Spleen (tissue), 11 donors: ENCODE data around the gene TIMM50. TPM values are rescaled to one million over a fixed set of nuclear protein-coding genes. Genes with fewer than 3 reads are reported as not detected.

ENCODE experiments used
- DNase-seq: peaks from one replicate; pipeline ENCODE4 v3.0.0-alpha.2; 2020
- H3K27ac ChIP-seq, 8 donors: fragments of 200-600 bp; sonication (generic) in 7 of 8; 1 replicate in 4 of 8; 2 replicates in 4 of 8; pipeline versions ENCODE4 v1.5.0 to v1.8.0; 2016 to 2021; ENCODE audit warnings: inconsistent platforms in 4 of 8, mild to moderate bottlenecking in 4 of 8, moderate library complexity in 1 of 8
- H3K27me3 ChIP-seq, 7 donors: fragments of 200-600 bp; sonication (generic) in 6 of 7; replicated peaks in 1 of 7; 1 replicate in 4 of 7; 2 replicates in 3 of 7; pipeline versions ENCODE4 v1.5.0 to v1.8.0; 2016 to 2021; ENCODE audit warnings: inconsistent platforms in 3 of 7, mild to moderate bottlenecking in 1 of 7
- H3K36me3 ChIP-seq, 6 donors: fragments of 200-600 bp; sonication (generic) in 5 of 6; 1 replicate in 4 of 6; 2 replicates in 2 of 6; pipeline versions ENCODE4 v1.5.0 to v1.8.0; 2016 to 2021; ENCODE audit warnings: inconsistent platforms in 2 of 6
- H3K4me1 ChIP-seq, 6 donors: fragments of 200-600 bp; sonication (generic) in 5 of 6; 1 replicate in 3 of 6; 2 replicates in 3 of 6; pipeline versions ENCODE4 v1.5.0 to v1.8.0; 2016 to 2021; ENCODE audit warnings: inconsistent platforms in 3 of 6
- H3K4me3 ChIP-seq, 8 donors: fragments of 200-600 bp; sonication (generic) in 7 of 8; 1 replicate in 4 of 8; 2 replicates in 4 of 8; pipeline versions ENCODE4 v1.5.0 to v1.8.0; 2016 to 2021; ENCODE audit warnings: inconsistent platforms in 4 of 8, mild to moderate bottlenecking in 4 of 8, moderate library complexity in 2 of 8
- H3K9me3 ChIP-seq, 8 donors: fragments of 200-600 bp; sonication (generic) in 7 of 8; 1 replicate in 4 of 8; 2 replicates in 4 of 8; pipeline versions ENCODE4 v1.5.0 to v1.8.0; 2016 to 2021; ENCODE audit warnings: inconsistent platforms in 4 of 8
- CTCF ChIP-seq, 11 experiments: fragments of 200-600 bp in 7 of 11; fragments of 450-650 bp in 4 of 11; sonication (generic) in 4 of 11; IDR thresholded peaks in 8 of 11; conservative IDR thresholded peaks in 3 of 11; 1 replicate in 7 of 11; 2 replicates in 4 of 11; pipeline versions ENCODE4 v1.4.0 to v1.8.0; 2016 to 2021; ENCODE audit warnings: antibody characterized with exemption in 11 of 11, inconsistent platforms in 4 of 11, mild to moderate bottlenecking in 1 of 11
- POLR2A ChIP-seq, 3 donors: fragments of 450-650 bp; IDR thresholded peaks; one replicate each; pipeline ENCODE4 v1.5.1; 2017; ENCODE audit warnings: antibody characterized with exemption in 3 of 3, mild to moderate bottlenecking in 1 of 3
- POLR2AphosphoS5 ChIP-seq, 3 donors: sonication (generic); formaldehyde crosslinking; IDR thresholded peaks; one replicate each; pipeline ENCODE4 v1.5.1; 2017; ENCODE audit warnings: antibody characterized with exemption in 3 of 3
- WGBS, 5 donors: extraction: QIAGEN DNeasy Blood & Tissue Kit in 3 of 5; methylation state at CpG; one replicate each; pipeline versions ENCODE4 v1.1.5 to v1.1.7; 2013 to 2018; 5-methylcytosine and 5-hydroxymethylcytosine counted together
- intact Hi-C: fragments of 100-400 bp; cut with DNase I; formaldehyde crosslinking; loops from one replicate; pipeline ENCODE4 v1.15.0; 2023; ENCODE audit warnings: low total_unique reads
- polyA plus RNA-seq, 3 donors: library from polyadenylated mRNA; stranded (reverse); fragments of 200-250 nt; gene quantifications; one replicate each; pipeline ENCODE4 v1.2.1, GENCODE V29; 2013
- total RNA-seq, 7 donors: library from RNA; depleted of rRNA in 3 of 7; stranded (reverse); fragments of >200 nt in 3 of 7; fragmentation: NEBNext Ultra II Directional in 4 of 7; extraction: Animal tissue kit (Norgen Biotek cat#: 25700) in 4 of 7; gene quantifications; one replicate each; pipeline versions ENCODE4 v1.1.0 to v1.2.1, GENCODE V29; 2016 to 2021
- donor health status: healthy with polysubstance abuse.
- donor health status: DM: no; HTN: no; CAD: no; lungs with moderate emphysema.
- donor health status: DM: no; HTN: no; CAD: no.
- donor health status: Bipolar disorder and iron deficiency.
- donor health status: healthy.
- donor health status: DM: no; HTN: no; CAD: no.
- donor health status: DM: yes; HTN: yes; CAD: no.

The TIMM50 gene
- total and polyA plus RNA-seq, 10 donors, result 30.3 to 51.5 (median 41.3) TPM

- DNase-seq, result peak; percentile 97
- Histone ChIP-seq H3K36me3 (no peaks in the 10 kb centered on the region), H3K9me3 (no peaks in the 10 kb centered on the region), H3K27ac (peak within 1 kb of the TSS; percentile 90 to 99 (median 96)), H3K4me1 (peaks cover 13 to 39% (median 25%) of the 10 kb centered on the region in 6 donors), H3K27me3 (no peaks in the 10 kb centered on the region), H3K4me3 (peak within 1 kb of the TSS; percentile 67 to 94 (median 72))
- intact Hi-C loops, result loop anchor here (10.0 kb wide), 2 partner anchors 95 to 415 kb away; partner anchors contain the start of genes PAK4 and SUPT5H
- peak in 1 of 3 donors; percentile 68 for TF ChIP-seq POLR2A (IDR thresholded peaks at IDR 0.05)
- peak; percentile 93 to 97 (median 93) for TF ChIP-seq POLR2AphosphoS5 (IDR thresholded peaks at IDR 0.05)
- peak; percentile 88 to 97 (median 90) for TF ChIP-seq CTCF (IDR thresholded peaks at IDR 0.05 in 8 of 11, conservative IDR thresholded peaks at IDR 0.05 in 3 of 11)
- WGBS, 5 donors, result 0 to 1% (median 0%) methylated on average over 35 to 84 of the region's 84 CpGs
These were observed 59.1 kb downstream of the TIMM50 start, which contains the start of gene EID2 for GRCh38 chr19:39539518-39540332. EID2 (minus strand) TSS chr19:39540161; CDS start chr19:39540079, 82 bp downstream.

GRCh38 chr19:39540333-39540673 is 59.7 kb downstream of the TIMM50 start:
- TF ChIP-seq POLR2AphosphoS5 (IDR thresholded peaks at IDR 0.05), result no peak
- TF ChIP-seq POLR2A (IDR thresholded peaks at IDR 0.05), result no peak
- peak in 4 of 11 experiments; percentile 16 to 46 (median 24) for TF ChIP-seq CTCF (IDR thresholded peaks at IDR 0.05 in 8 of 11, conservative IDR thresholded peaks at IDR 0.05 in 3 of 11)
- WGBS, 5 donors, result 11 to 20% (median 15%) methylated on average over 10 of the region's 10 CpGs
- intact Hi-C loops, result no loop called here
- H3K4me1 ChIP-seq, result peaks cover 13 to 39% (median 25%) of the 10 kb centered on the region in 6 donors
- peak overlapping the region in 7 of 8 donors; percentile 67 to 94 (median 72) for H3K4me3 ChIP-seq
- no peaks in the 10 kb centered on the region for H3K36me3 ChIP-seq
- no peak for DNase-seq
- H3K27ac ChIP-seq, result peak overlapping the region; percentile 90 to 99 (median 96)
- H3K9me3 ChIP-seq, result no peaks in the 10 kb centered on the region
- H3K27me3 ChIP-seq, result peaks cover 0 to 1% (median 0%) of the 10 kb centered on the region in 7 donors

Other genes with a start within 250 kb of the TIMM50 start
- not detected for gene IFNL3, start 235.8 kb upstream of the TIMM50 start, total RNA-seq
- not detected for gene IFNL3, start 235.8 kb upstream of the TIMM50 start, polyA plus RNA-seq
- not detected for gene IFNL4, start 232.0 kb upstream of the TIMM50 start, total RNA-seq
- not detected for gene IFNL4, start 232.0 kb upstream of the TIMM50 start, polyA plus RNA-seq
- not detected for gene IFNL2, start 212.4 kb upstream of the TIMM50 start, total RNA-seq
- not detected for gene IFNL2, start 212.4 kb upstream of the TIMM50 start, polyA plus RNA-seq
- not detected for gene IFNL1, start 184.4 kb upstream of the TIMM50 start, total RNA-seq
- gene IFNL1, start 184.4 kb upstream of the TIMM50 start, polyA plus RNA-seq, result not detected
- gene LRFN1, start 160.0 kb upstream of the TIMM50 start, total RNA-seq, result 1 to 10 TPM; 2.2 to 6.0 (median 4.6) TPM
- 1 to 10 TPM in 1 of 3 donors, under 1 TPM in 2; 0.67 to 1.2 (median 0.99) TPM for gene LRFN1, start 160.0 kb upstream of the TIMM50 start, polyA plus RNA-seq
- 100 to 1,000 TPM; 178 to 354 (median 288) TPM for gene GMFG, start 144.8 kb upstream of the TIMM50 start, total RNA-seq
- 100 to 1,000 TPM; 421 to 492 (median 452) TPM for gene GMFG, start 144.8 kb upstream of the TIMM50 start, polyA plus RNA-seq
- gene SAMD4B, start 138.4 kb upstream of the TIMM50 start, total RNA-seq, result 100 to 1,000 TPM in 1 of 7 donors, 10 to 100 TPM in 6; 66.4 to 108 (median 84.1) TPM
- 10 to 100 TPM; 26.7 to 56.3 (median 42.1) TPM for gene SAMD4B, start 138.4 kb upstream of the TIMM50 start, polyA plus RNA-seq
- 10 to 100 TPM; 35.0 to 48.1 (median 39.8) TPM for gene PAF1, start 89.7 kb upstream of the TIMM50 start, total RNA-seq
- gene PAF1, start 89.7 kb upstream of the TIMM50 start, polyA plus RNA-seq, result 10 to 100 TPM; 27.4 to 51.3 (median 35.6) TPM
- 10 to 100 TPM; 25.7 to 45.7 (median 34.6) TPM for gene MED29, start 89.5 kb upstream of the TIMM50 start, total RNA-seq
- 10 to 100 TPM; 15.5 to 28.2 (median 20.5) TPM for gene MED29, start 89.5 kb upstream of the TIMM50 start, polyA plus RNA-seq
- gene ZFP36, start 74.0 kb upstream of the TIMM50 start, total RNA-seq, result 100 to 1,000 TPM in 6 of 7 donors, 10 to 100 TPM in 1; 91.5 to 396 (median 191) TPM
- gene ZFP36, start 74.0 kb upstream of the TIMM50 start, polyA plus RNA-seq, result 100 to 1,000 TPM in 1 of 3 donors, 10 to 100 TPM in 2; 63.2 to 117 (median 72.6) TPM
- 100 to 1,000 TPM in 1 of 7 donors, 10 to 100 TPM in 6; 18.6 to 107 (median 48.4) TPM for gene PLEKHG2, start 68.2 kb upstream of the TIMM50 start, total RNA-seq
- 10 to 100 TPM in 1 of 3 donors, 1 to 10 TPM in 2; 8.9 to 25.8 (median 9.5) TPM for gene PLEKHG2, start 68.2 kb upstream of the TIMM50 start, polyA plus RNA-seq
- gene RPS16, start 44.9 kb upstream of the TIMM50 start, total RNA-seq, result 1,000 to 10,000 TPM; 1,378 to 2,109 (median 1,598) TPM
- 1,000 to 10,000 TPM; 5,364 to 5,747 (median 5,635) TPM for gene RPS16, start 44.9 kb upstream of the TIMM50 start, polyA plus RNA-seq
- 100 to 1,000 TPM; 103 to 125 (median 108) TPM for gene SUPT5H, start 35.3 kb upstream of the TIMM50 start, total RNA-seq
- 100 to 1,000 TPM in 2 of 3 donors, 10 to 100 TPM in 1; 95.8 to 225 (median 198) TPM for gene SUPT5H, start 35.3 kb upstream of the TIMM50 start, polyA plus RNA-seq
- gene DLL3, start 18.1 kb downstream of the TIMM50 start, total RNA-seq, result under 1 TPM in 2 of 7 donors, not detected in 5; 0.16 to 0.27 TPM
- gene DLL3, start 18.1 kb downstream of the TIMM50 start, polyA plus RNA-seq, result under 1 TPM; 0.52 to 0.68 (median 0.58) TPM
- not detected for gene SELENOV, start 34.3 kb downstream of the TIMM50 start, total RNA-seq
- gene SELENOV, start 34.3 kb downstream of the TIMM50 start, polyA plus RNA-seq, result not detected
- gene EID2B, start 52.0 kb downstream of the TIMM50 start, total RNA-seq, result 1 to 10 TPM; 2.0 to 5.3 (median 4.5) TPM
- 1 to 10 TPM; 4.6 to 5.7 (median 5.4) TPM for gene EID2B, start 52.0 kb downstream of the TIMM50 start, polyA plus RNA-seq
- 10 to 100 TPM in 5 of 7 donors, 1 to 10 TPM in 2; 7.9 to 17.4 (median 12.7) TPM for gene EID2, start 59.3 kb downstream of the TIMM50 start, total RNA-seq
- 10 to 100 TPM; 15.5 to 17.7 (median 17.2) TPM for gene EID2, start 59.3 kb downstream of the TIMM50 start, polyA plus RNA-seq
- not detected for gene LGALS13, start 121.7 kb downstream of the TIMM50 start, total RNA-seq
- not detected for gene LGALS13, start 121.7 kb downstream of the TIMM50 start, polyA plus RNA-seq
- not detected for gene LGALS16, start 175.1 kb downstream of the TIMM50 start, total RNA-seq
- not detected for gene LGALS16, start 175.1 kb downstream of the TIMM50 start, polyA plus RNA-seq
- gene LGALS14, start 223.6 kb downstream of the TIMM50 start, total RNA-seq, result not detected
- gene LGALS14, start 223.6 kb downstream of the TIMM50 start, polyA plus RNA-seq, result not detected